ENCODE measurements around the gene FLVCR2.

DNA sequence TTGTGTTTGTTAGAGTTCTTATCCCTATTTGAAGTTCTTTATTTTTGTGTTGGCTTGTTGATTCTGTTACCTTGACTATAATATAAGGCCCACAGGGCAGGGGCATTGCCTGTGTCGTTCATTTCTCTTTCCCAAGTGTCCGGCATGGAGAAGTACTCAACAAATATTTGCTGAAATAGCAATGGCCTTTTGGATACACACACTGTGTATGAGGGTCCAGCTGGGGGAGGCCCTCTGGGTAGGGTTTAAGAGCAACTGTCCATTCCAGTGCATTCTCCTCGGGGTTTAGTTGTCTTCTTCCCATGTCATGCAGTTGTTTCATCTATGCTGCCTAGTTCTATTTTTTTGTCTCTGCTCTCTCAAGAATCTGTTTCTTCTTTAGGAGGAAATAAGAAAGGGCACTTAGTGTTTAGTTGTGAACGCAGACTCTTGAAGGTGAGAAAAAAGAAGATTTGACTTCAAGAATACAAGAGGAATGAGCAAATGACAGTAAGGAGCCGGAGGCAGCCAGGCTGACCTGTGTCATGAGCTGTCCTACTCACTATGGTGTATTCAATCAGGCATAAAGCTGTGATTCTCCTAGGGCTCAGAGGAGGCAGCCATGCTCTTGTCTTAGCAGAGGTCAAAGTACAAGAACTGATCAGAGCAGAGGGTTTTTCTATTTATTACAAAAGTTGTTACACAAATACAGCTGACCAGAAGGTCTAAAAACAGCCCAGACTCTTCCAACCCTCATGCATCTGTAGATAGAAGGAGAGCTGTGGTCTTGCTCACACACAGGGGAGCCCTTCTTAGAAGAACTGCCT, 72.0 kb downstream of the FLVCR2 start:
- no peak for TF ChIP-seq POLR2A (IDR thresholded peaks at IDR 0.05; ENCODE audit: extremely low read depth, insufficient read length)
- TF ChIP-seq, protein P1, sequence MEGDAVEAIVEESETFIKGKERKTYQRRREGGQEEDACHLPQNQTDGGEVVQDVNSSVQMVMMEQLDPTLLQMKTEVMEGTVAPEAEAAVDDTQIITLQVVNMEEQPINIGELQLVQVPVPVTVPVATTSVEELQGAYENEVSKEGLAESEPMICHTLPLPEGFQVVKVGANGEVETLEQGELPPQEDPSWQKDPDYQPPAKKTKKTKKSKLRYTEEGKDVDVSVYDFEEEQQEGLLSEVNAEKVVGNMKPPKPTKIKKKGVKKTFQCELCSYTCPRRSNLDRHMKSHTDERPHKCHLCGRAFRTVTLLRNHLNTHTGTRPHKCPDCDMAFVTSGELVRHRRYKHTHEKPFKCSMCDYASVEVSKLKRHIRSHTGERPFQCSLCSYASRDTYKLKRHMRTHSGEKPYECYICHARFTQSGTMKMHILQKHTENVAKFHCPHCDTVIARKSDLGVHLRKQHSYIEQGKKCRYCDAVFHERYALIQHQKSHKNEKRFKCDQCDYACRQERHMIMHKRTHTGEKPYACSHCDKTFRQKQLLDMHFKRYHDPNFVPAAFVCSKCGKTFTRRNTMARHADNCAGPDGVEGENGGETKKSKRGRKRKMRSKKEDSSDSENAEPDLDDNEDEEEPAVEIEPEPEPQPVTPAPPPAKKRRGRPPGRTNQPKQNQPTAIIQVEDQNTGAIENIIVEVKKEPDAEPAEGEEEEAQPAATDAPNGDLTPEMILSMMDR (IDR thresholded peaks at IDR 0.05; ENCODE audit: low read depth, low read length), result no peak
